Tibial artery (tissue), 4 donors: Measurements from ENCODE around the gene DYNLT4.

ENCODE experiments used
- DNase-seq, 2 donors: peaks; one replicate each; pipeline ENCODE4 v3.0.0-alpha.2; 2019
- H3K27ac ChIP-seq, 2 donors: fragments of 200-600 bp; sonication (generic) in 1 of 2; 1 replicate in 1 of 2; 2 replicates in 1 of 2; pipeline ENCODE4 v1.5.1; 2018 to 2019; ENCODE audit warnings: mild to moderate bottlenecking in 1 of 2
- H3K27me3 ChIP-seq, 2 donors: fragments of 200-600 bp; sonication (generic) in 1 of 2; one replicate each; pipeline versions ENCODE4 v1.5.1 to v1.6.0; 2016 to 2019
- H3K36me3 ChIP-seq, 3 donors: fragments of 200-600 bp; sonication (generic) in 2 of 3; one replicate each; pipeline ENCODE4 v1.5.1; 2016 to 2019; ENCODE audit warnings: mild to moderate bottlenecking in 2 of 3
- H3K4me1 ChIP-seq, 4 donors: fragments of 200-600 bp; sonication (generic) in 2 of 4; 1 replicate in 3 of 4; 2 replicates in 1 of 4; pipeline ENCODE4 v1.5.1; 2016 to 2019
- H3K4me3 ChIP-seq, 2 donors: fragments of 200-600 bp; sonication (generic) in 1 of 2; 1 replicate in 1 of 2; 2 replicates in 1 of 2; pipeline ENCODE4 v1.5.1; 2018 to 2019; ENCODE audit warnings: mild to moderate bottlenecking in 2 of 2
- H3K9me3 ChIP-seq, 3 donors: fragments of 200-600 bp; sonication (generic) in 1 of 3; one replicate each; pipeline ENCODE4 v1.5.1; 2016 to 2019
- CTCF ChIP-seq, 2 experiments: fragments of 200-600 bp in 1 of 2; fragments of 450-650 bp in 1 of 2; IDR thresholded peaks; one replicate each; pipeline ENCODE4 v1.5.1; 2017 to 2019; ENCODE audit warnings: antibody characterized with exemption in 2 of 2, mild to moderate bottlenecking in 1 of 2, moderate library complexity in 1 of 2
- intact Hi-C: fragments of 100-400 bp; cut with DNase I; formaldehyde crosslinking; loops from one replicate; pipeline ENCODE4 v1.15.0; 2023; ENCODE audit warnings: low total_unique reads

Gene DYNLT4

GRCh38 chr1:44806704-44807363, at the start of gene DYNLT4:
Gene DYNLT4 (minus strand): TSS chr1:44807351. CDS start chr1:44806668, 683 bp downstream.
- peaks cover 11 to 44% (median 41%) of the 10 kb centered on the region in 3 donors for H3K36me3 ChIP-seq
- no peaks in the 10 kb centered on the region for H3K9me3 ChIP-seq
- TF ChIP-seq CTCF (IDR thresholded peaks at IDR 0.05): no peak
- H3K27ac ChIP-seq: peak within 1 kb of the TSS; percentile 94 to 97
- peak in 1 of 2 donors; percentile 32 for DNase-seq
- H3K27me3 ChIP-seq: no peaks in the 10 kb centered on the region
- intact Hi-C loops: no loop called here
- H3K4me3 ChIP-seq: peak within 1 kb of the TSS in 1 of 2 donors; percentile 48
- peaks cover 16 to 98% (median 81%) of the 10 kb centered on the region in 4 donors for H3K4me1 ChIP-seq

- Histone ChIP-seq H3K27ac (no peak overlapping the region), H3K27me3 (no peaks in the 10 kb centered on the region), H3K4me3 (no peak overlapping the region), H3K4me1 (no peaks in the 10 kb centered on the region), H3K36me3 (peaks cover 5 to 33% (median 12%) of the 10 kb centered on the region in 3 donors), H3K9me3 (no peaks in the 10 kb centered on the region)
- intact Hi-C loops: no loop called here
- TF ChIP-seq CTCF (IDR thresholded peaks at IDR 0.05): no peak
- no peak for DNase-seq
These were observed 48.6 kb upstream of the DYNLT4 start for GRCh38 chr1:44855742-44856141.

- Histone ChIP-seq H3K27ac (no peak overlapping the region), H3K36me3 (peaks cover 5 to 41% (median 12%) of the 10 kb centered on the region in 3 donors), H3K27me3 (no peaks in the 10 kb centered on the region), H3K4me1 (peaks cover 0 to 1% (median 0%) of the 10 kb centered on the region in 4 donors), H3K4me3 (no peak overlapping the region), H3K9me3 (no peaks in the 10 kb centered on the region)
- no peak for TF ChIP-seq CTCF (IDR thresholded peaks at IDR 0.05)
- no peak for DNase-seq
- intact Hi-C loops: no loop called here
These were observed 47.8 kb upstream of the DYNLT4 start for GRCh38 chr1:44854970-44855369.

GRCh38 chr1:44853201-44853600, 46.0 kb upstream of the DYNLT4 start:
- no peak overlapping the region for H3K4me3 ChIP-seq
- peaks cover 5 to 37% (median 12%) of the 10 kb centered on the region in 3 donors for H3K36me3 ChIP-seq
- intact Hi-C loops: no loop called here
- H3K9me3 ChIP-seq: no peaks in the 10 kb centered on the region
- peaks cover 0 to 4% (median 0%) of the 10 kb centered on the region in 4 donors for H3K4me1 ChIP-seq
- DNase-seq: no peak
- H3K27me3 ChIP-seq: no peaks in the 10 kb centered on the region
- TF ChIP-seq CTCF (IDR thresholded peaks at IDR 0.05): no peak
- H3K27ac ChIP-seq: no peak overlapping the region

- H3K27ac ChIP-seq: no peak overlapping the region
- peaks cover 0 to 24% (median 5%) of the 10 kb centered on the region in 3 donors for H3K36me3 ChIP-seq
- no peak overlapping the region for H3K4me3 ChIP-seq
- no peaks in the 10 kb centered on the region for H3K27me3 ChIP-seq
- H3K4me1 ChIP-seq: peaks cover 0 to 4% (median 0%) of the 10 kb centered on the region in 4 donors
- no peaks in the 10 kb centered on the region for H3K9me3 ChIP-seq
- no peak for TF ChIP-seq CTCF (IDR thresholded peaks at IDR 0.05)
- intact Hi-C loops: no loop called here
- DNase-seq: no peak
These were observed 44.2 kb upstream of the DYNLT4 start for GRCh38 chr1:44851308-44851707.
